IMR-90 (cell line): ENCODE data around the gene RYR2.
"Not testable (repeated sequence)": the region's sequence is repeated elsewhere in the genome, so short reads cannot be mapped to it uniquely, and the experiment has no call there.

Experiments used
- CTCF ChIP-seq: conservative IDR thresholded peaks from 2 replicates; pipeline ENCODE4 v1.5.1; 2012; ENCODE audit warnings: mild to moderate bottlenecking, low read depth, low read length, improper control_type of control experiment
- SMC3 ChIP-seq: fragments of 150-350 bp; IDR thresholded peaks from 2 replicates; pipeline ENCODE4 v1.6.1; 2016; ENCODE audit warnings: low read depth, mild to moderate bottlenecking, antibody characterized with exemption, low read length, moderate library complexity

- TF ChIP-seq SMC3, CTCF: not testable (repeated sequence)
Observed at GRCh38 chr1:237603036-237603568, 561.1 kb downstream of the RYR2 start.
